Endodermal cell (in vitro differentiated cells): ENCODE results near the gene EVI5L. TPM values are rescaled to one million over a fixed set of nuclear protein-coding genes. Genes with fewer than 3 reads are reported as not detected.
A peak's percentile ranks its signal among the peaks of the same experiment; 100 is the strongest.
"Not testable (repeated sequence)": the region's sequence is repeated elsewhere in the genome, so short reads cannot be mapped to it uniquely, and the experiment has no call there.

ENCODE experiments used
- DNase-seq: peaks from one replicate; pipeline ENCODE4 v3.0.0-alpha.2; 2017
- H3K27ac ChIP-seq: 2 replicates; pipeline ENCODE4 v1.5.1; 2013; ENCODE audit warnings: mild to moderate bottlenecking, low read depth, low read length, moderate library complexity
- H3K27me3 ChIP-seq: 2 replicates; pipeline ENCODE4 v1.6.1; 2013; ENCODE audit warnings: mild to moderate bottlenecking, low read length, moderate library complexity; ENCODE audit not compliant: insufficient read depth, control insufficient read depth, poor library complexity, severe bottlenecking
- H3K36me3 ChIP-seq: 2 replicates; pipeline ENCODE4 v1.7.0; 2013; ENCODE audit warnings: mild to moderate bottlenecking, low read length, moderate library complexity; ENCODE audit not compliant: control insufficient read depth, insufficient read depth
- H3K4me1 ChIP-seq: one replicate; pipeline ENCODE4 v1.7.0; 2013; ENCODE audit warnings: low read length; ENCODE audit not compliant: control insufficient read depth, insufficient read depth
- H3K4me3 ChIP-seq: 2 replicates; pipeline ENCODE4 v1.5.1; 2013; ENCODE audit warnings: mild to moderate bottlenecking, low read length, moderate library complexity
- H3K9ac ChIP-seq: 2 replicates; pipeline ENCODE4 v1.6.1; 2013; ENCODE audit warnings: mild to moderate bottlenecking, low read length, moderate library complexity; ENCODE audit not compliant: poor library complexity, severe bottlenecking; ENCODE audit errors: extremely low read depth
- H3K9me3 ChIP-seq: 2 replicates; pipeline ENCODE4 v1.6.1; 2013; ENCODE audit warnings: mild to moderate bottlenecking, low read length, moderate library complexity; ENCODE audit not compliant: control insufficient read depth
- H3K27ac Mint-ChIP-seq: 2 replicates; pipeline ENCODE4 v1.8.0; 2020; ENCODE audit warnings: mixed read lengths
- H3K27me3 Mint-ChIP-seq: 2 replicates; pipeline ENCODE4 v1.8.0; 2021; ENCODE audit warnings: mild to moderate bottlenecking, mixed read lengths; ENCODE audit not compliant: insufficient read depth
- H3K36me3 Mint-ChIP-seq: 2 replicates; pipeline ENCODE4 v1.8.0; 2020; ENCODE audit warnings: low read depth, mixed read lengths
- H3K4me1 Mint-ChIP-seq: 2 replicates; pipeline ENCODE4 v1.8.0; 2020; ENCODE audit warnings: mixed read lengths
- H3K4me3 Mint-ChIP-seq: 2 replicates; pipeline ENCODE4 v1.8.0; 2020; ENCODE audit warnings: mild to moderate bottlenecking, moderate library complexity, mixed read lengths
- H3K9me3 Mint-ChIP-seq: 2 replicates; pipeline ENCODE4 v1.8.0; 2020; ENCODE audit warnings: mild to moderate bottlenecking, mixed read lengths
- CTCF ChIP-seq: fragments of 200-600 bp; sonication (generic); conservative IDR thresholded peaks from 2 replicates; pipeline ENCODE4 v1.5.0; 2021; ENCODE audit warnings: antibody characterized with exemption, mild to moderate bottlenecking
- WGBS, 2 experiments: methylation state at CpG; one replicate each; pipeline versions ENCODE4 v1.1.5 to v1.1.7; 2013; ENCODE audit warnings: missing lambda C conversion rate in 2 of 2, mixed read lengths in 1 of 2; ENCODE audit not compliant: insufficient coverage in 1 of 2, insufficient read length in 1 of 2; 5-methylcytosine and 5-hydroxymethylcytosine counted together
- total RNA-seq, 2 donors: library from RNA; stranded (reverse); fragmentation: NEBNext Ultra II Directional in 1 of 2; extraction: Animal tissue kit (Norgen Biotek cat#: 25700) in 1 of 2; gene quantifications; 2 replicates in 1 of 2; 3 replicates in 1 of 2; pipeline ENCODE4 v1.2.1, GENCODE V29; 2021

Gene EVI5L
- total RNA-seq, 2 donors from 2014 or later = 6.4 to 9.2 TPM

GRCh38 chr19:7888145-7888825 is 58.3 kb downstream of the EVI5L start, which contains the start of gene LRRC8E:
TSS of gene LRRC8E (plus strand) at chr19:7888510. CDS start at chr19:7895604, 7,094 bp downstream.
- peak; percentile 94 for DNase-seq
- no peaks in the 10 kb centered on the region for H3K9me3 ChIP-seq
- no peaks in the 10 kb centered on the region for H3K36me3 Mint-ChIP-seq
- no peak within 1 kb of the TSS for H3K27ac ChIP-seq
- 14 to 15% methylated on average over 28 to 53 of the region's 53 CpGs for WGBS, 2 experiments
- H3K27me3 Mint-ChIP-seq = peaks cover 39% of the 10 kb centered on the region
- H3K9ac ChIP-seq = no peak within 1 kb of the TSS
- H3K9me3 Mint-ChIP-seq = no peaks in the 10 kb centered on the region
- peak within 1 kb of the TSS; percentile 55 for H3K27ac Mint-ChIP-seq
- H3K4me1 ChIP-seq = no peaks in the 10 kb centered on the region
- no peaks in the 10 kb centered on the region for H3K4me1 Mint-ChIP-seq
- H3K4me3 ChIP-seq = peak within 1 kb of the TSS; percentile 76
- no peak for TF ChIP-seq CTCF
- H3K4me3 Mint-ChIP-seq = peak within 1 kb of the TSS; percentile 53
- no peaks in the 10 kb centered on the region for H3K36me3 ChIP-seq
- no peaks in the 10 kb centered on the region for H3K27me3 ChIP-seq

GRCh38 chr19:7888826-7889217 is 58.8 kb downstream of the EVI5L start:
- Histone ChIP-seq H3K9me3 (no peaks in the 10 kb centered on the region), H3K9ac (no peak overlapping the region), H3K4me1 (no peaks in the 10 kb centered on the region), H3K27me3 (no peaks in the 10 kb centered on the region), H3K4me3 (peak overlapping the region; percentile 76), H3K36me3 (no peaks in the 10 kb centered on the region), H3K27ac (no peak overlapping the region)
- peak overlapping the region; percentile 53 for H3K4me3 Mint-ChIP-seq
- no peaks in the 10 kb centered on the region for H3K36me3 Mint-ChIP-seq
- H3K9me3 Mint-ChIP-seq = no peaks in the 10 kb centered on the region
- H3K27me3 Mint-ChIP-seq = peaks cover 39% of the 10 kb centered on the region
- DNase-seq = no peak
- whole genome bisulfite sequencing, 2 experiments = 74 to 85% methylated on average over 5 to 8 of the region's 8 CpGs
- H3K4me1 Mint-ChIP-seq = no peaks in the 10 kb centered on the region
- TF ChIP-seq CTCF = no peak
- peak overlapping the region; percentile 55 for H3K27ac Mint-ChIP-seq

GRCh38 chr19:7893362-7894101 is 63.5 kb downstream of the EVI5L start:
- not testable (repeated sequence) for H3K36me3 ChIP-seq, H3K4me3 ChIP-seq, H3K9me3 Mint-ChIP-seq, H3K27me3 ChIP-seq, H3K27ac Mint-ChIP-seq, H3K4me3 Mint-ChIP-seq, H3K4me1 Mint-ChIP-seq, H3K9ac ChIP-seq, H3K36me3 Mint-ChIP-seq, DNase-seq, H3K9me3 ChIP-seq, H3K27ac ChIP-seq, H3K4me1 ChIP-seq
- H3K27me3 Mint-ChIP-seq = peaks cover 16% of the 10 kb centered on the region
- WGBS, 2 experiments = 92 to 93% methylated on average over 9 to 18 of the region's 18 CpGs
